Measurements from ENCODE around the gene KAT6B.
"Not testable (repeated sequence)": the region's sequence is repeated elsewhere in the genome, so short reads cannot be mapped to it uniquely, and the experiment has no call there.

Gene KAT6B

DNA sequence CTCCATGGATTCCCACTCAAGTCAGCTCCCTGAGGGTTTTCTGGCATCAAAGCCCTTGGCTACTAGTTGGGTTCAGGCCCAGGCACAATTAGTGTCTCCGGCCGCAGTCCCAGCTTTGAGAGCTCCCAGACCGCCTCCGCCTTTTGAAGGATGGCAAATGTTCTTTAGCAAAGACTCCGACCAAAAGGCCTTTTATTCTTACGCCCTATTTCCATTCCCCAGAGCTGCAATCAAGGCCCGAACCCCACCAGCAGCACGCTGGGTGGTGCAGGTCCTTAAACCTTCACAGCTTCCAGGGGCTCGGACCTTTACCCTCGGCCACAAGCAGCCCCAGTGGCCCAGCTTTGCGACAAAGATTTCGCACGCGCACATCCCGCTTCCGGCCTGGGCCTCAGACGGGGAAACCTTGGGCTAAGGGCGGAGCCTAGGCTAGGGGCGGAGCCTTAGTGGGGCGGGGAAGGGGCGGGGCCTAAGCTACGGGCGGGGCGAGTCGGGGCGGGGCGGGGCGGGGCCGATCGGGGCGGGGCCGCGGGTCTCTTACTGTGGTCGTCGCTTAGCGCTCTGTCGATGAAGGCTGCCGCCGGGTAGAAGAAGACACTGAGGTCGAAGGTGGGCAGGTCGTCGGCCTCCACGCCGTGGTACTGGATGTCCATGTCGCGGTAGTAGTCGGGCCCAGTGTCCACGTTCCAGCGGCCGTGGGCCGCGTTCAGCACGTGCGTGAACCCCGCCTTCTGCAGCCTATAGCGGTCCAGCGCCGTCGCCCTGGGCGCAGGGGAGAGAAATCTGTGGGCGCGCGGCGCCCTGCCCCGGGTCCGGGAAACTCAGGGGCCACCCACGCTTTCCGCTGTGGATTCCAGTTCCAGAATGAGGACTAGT lies 217.1 kb downstream of the KAT6B start:
- peak; percentile 48 for DNase-seq

GRCh38 chr10:75048669-75049098 lies 222.3 kb downstream of the KAT6B start:
- no peak for DNase-seq

GRCh38 chr10:75049316-75050148 lies 223.1 kb downstream of the KAT6B start:
- DNase-seq, result no peak

DNA sequence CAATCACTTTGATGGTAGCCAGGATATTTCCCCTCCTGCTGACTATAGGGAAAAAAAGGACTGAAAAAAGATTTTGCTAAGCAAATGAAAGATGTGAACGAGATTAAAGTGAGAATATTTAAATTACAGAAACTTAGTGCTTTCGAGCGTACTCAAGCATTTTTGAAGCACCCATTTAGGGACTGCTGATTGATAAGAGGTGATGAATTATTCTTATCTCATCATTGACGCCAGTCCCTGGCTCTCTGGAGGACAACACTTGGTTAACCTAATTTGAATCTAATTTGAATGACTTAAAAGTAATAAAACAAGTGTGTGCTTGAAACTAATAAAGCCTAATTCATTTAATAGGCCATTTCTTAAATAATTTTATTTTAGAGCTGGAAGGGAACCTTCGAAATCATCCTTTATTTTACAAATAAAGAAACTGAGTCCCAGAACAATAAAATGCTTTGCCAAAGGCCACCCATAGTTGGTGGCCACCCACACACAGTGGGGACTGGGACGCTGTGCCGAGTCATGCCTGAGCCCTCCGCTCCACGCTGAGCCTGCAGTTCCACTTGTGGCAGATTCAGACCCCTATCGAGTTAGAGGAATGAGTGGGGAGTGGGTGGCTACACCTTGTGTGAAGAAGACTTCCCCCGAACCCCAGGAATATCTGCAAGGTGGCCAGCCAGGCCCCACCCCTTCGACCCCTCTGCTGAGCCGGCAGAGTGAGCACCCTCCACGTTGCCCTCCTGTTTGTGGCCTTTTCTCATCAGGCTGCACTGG lies 223.9 kb downstream of the KAT6B start:
- DNase-seq, result no peak

- no peak for DNase-seq
Measured at GRCh38 chr10:75051308-75051707, 224.9 kb downstream of the KAT6B start.

- DNase-seq, result not testable (repeated sequence)
Measured at GRCh38 chr10:75055896-75056406, 229.6 kb downstream of the KAT6B start.

GRCh38 chr10:75057680-75058079 lies 231.3 kb downstream of the KAT6B start:
- no peak for DNase-seq

GRCh38 chr10:75058161-75058560 lies 231.8 kb downstream of the KAT6B start:
- DNase-seq, result no peak

GRCh38 chr10:75061709-75062505 lies 235.5 kb downstream of the KAT6B start:
- no peak for DNase-seq

GRCh38 chr10:75062506-75063299 lies 236.3 kb downstream of the KAT6B start:
- no peak for DNase-seq

DNA sequence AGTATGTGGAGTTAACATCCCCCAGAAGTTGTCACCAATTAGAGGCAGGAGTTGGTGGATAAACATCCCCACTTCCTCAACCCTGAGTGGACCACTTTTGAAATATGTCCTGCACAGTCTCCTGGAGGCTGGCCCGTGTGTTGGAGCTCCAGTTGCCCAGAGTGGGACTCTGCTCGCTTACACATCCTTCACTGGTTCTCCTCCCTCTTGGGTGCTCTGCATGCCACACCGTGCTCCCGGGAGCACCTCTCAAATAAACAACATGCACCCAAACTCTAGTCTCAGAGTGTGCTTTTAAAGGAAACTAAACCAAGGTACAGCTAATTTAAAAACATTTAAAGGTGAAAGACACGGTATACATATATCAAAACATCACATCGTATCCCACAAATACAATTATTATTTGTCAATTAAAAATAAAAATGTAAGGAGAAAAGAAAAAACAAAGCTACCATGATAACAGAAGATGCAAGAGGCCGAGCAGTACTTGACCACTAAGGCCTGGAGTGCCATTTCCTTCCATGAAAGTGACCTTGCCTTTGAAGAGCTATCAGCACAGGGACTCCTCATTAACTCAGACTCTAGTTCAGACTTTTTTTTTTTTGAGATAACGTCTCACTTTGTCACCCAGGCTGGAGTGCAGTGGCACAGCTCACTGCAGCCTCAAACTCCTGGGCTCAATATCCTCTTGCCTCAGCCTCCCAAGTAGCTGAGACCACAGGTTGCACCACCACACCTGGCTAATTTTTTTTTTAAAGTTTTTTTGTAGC lies 237.2 kb downstream of the KAT6B start:
- no peak for DNase-seq

DNA sequence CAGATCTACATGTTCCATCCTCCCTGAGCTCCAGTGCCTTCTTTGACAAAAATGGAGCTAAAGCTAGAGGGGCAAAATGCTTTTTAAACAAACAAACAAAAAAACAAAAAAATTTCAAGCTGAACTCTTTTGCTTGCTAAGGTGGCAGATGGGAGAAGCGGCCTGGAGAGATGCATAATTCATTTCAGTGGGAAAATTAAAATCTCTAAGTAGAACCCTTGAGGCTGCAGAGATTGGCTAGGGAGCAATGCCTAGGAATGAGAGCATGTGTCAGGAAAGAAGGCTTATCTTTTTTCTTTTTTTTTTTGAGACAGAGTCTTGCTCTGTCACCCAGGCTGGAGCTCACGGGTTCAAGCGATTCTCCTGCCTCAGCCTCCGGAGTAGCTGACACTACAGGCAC lies 238.7 kb downstream of the KAT6B start:
- no peak for DNase-seq

DNA sequence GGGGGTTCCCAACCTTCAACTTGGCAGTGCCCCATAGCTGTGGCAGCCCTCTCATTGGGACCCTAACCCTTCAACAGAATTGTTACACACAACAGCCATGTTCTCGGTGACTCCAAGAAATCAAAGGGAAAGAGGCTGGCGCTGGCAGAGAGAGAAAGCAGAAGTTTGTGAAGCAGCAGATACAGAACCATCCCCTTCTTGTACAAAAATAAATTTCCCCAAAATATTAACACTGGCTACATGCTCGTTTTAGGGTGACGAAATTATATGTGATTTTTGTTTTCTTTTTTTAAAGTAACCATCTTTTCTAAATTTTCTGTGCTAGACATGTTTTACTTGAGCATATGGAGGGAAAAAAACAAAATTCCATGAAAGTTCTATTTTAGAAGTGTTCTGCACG lies 239.9 kb downstream of the KAT6B start:
- DNase-seq, result no peak

GRCh38 chr10:75067272-75067671 lies 240.9 kb downstream of the KAT6B start:
- no peak for DNase-seq

GRCh38 chr10:75068523-75068922 lies 242.1 kb downstream of the KAT6B start:
- no peak for DNase-seq

GRCh38 chr10:75070476-75070875 lies 244.1 kb downstream of the KAT6B start:
- DNase-seq, result no peak

GRCh38 chr10:75070961-75071428 lies 244.6 kb downstream of the KAT6B start:
- no peak for DNase-seq

GRCh38 chr10:75071756-75072155 lies 245.4 kb downstream of the KAT6B start:
- no peak for DNase-seq

DNA sequence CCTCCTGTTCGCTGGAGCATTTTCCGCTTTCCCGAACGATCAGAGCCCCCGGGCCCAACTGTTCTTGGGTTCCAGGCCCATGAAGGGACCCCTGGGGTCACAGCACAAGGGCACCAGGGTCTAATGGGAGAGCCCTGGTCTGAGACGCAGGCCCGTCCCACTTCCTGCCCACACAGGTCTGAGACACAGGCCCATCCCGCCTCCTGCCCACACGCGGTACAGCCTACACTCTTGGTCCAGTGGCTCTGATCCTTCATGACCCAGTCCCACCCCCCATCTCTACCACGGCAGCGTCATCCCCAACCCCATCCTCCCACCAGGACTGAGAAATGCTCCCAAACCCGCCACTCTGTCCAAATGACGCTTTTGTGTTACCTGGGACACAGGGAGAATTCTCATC lies 246.3 kb downstream of the KAT6B start:
- DNase-seq, result no peak

GRCh38 chr10:75073442-75073841 lies 247.0 kb downstream of the KAT6B start:
- DNase-seq, result no peak

Data from activated T-cell treated with anti-CD3 and anti-CD28 coated beads, Interleukin-2, amount 50 U/mL, for 1 hour (primary cell).